WTC11 (cell line): ENCODE measurements around the gene VEZF1. TPM values are rescaled to one million over a fixed set of nuclear protein-coding genes. Genes with fewer than 3 reads are reported as not detected.

Experiments
- ATAC-seq: fragments of 200-7000 bp; cut with Tn5 transposase; 2 replicates; pipeline ENCODE4 v1.10.0; 2021; ENCODE audit warnings: mild to moderate bottlenecking, moderate library complexity
- CTCF ChIA-PET: fragments of 300-600 bp; sonication (Branson Sonifier 250); formaldehyde crosslinking; loops from one replicate; lab custom pipeline; 2021; ENCODE audit warnings: antibody characterized with exemption; lab: Charles Lee
- POLR2A ChIA-PET: fragments of 350-600 bp; sonication (Branson Sonifier 250); formaldehyde crosslinking; loops from one replicate; lab custom pipeline; 2021; ENCODE audit warnings: antibody characterized with exemption; lab: Charles Lee
- DNase-seq: peaks from one replicate; pipeline ENCODE4 v3.0.0; 2021; ENCODE audit warnings: low spot score
- H3K27ac Mint-ChIP-seq: 2 replicates; pipeline ENCODE4 v1.8.0; 2021; ENCODE audit warnings: mixed read lengths
- H3K27me3 Mint-ChIP-seq: 2 replicates; pipeline ENCODE4 v1.8.0; 2021; ENCODE audit warnings: low read depth, mild to moderate bottlenecking, moderate library complexity, mixed read lengths
- H3K36me3 Mint-ChIP-seq: 2 replicates; pipeline ENCODE4 v1.8.0; 2021; ENCODE audit warnings: mixed read lengths
- H3K4me1 Mint-ChIP-seq: 2 replicates; pipeline ENCODE4 v1.8.0; 2022; ENCODE audit warnings: mixed read lengths
- H3K4me3 Mint-ChIP-seq: 2 replicates; pipeline ENCODE4 v1.8.0; 2021; ENCODE audit warnings: mild to moderate bottlenecking, moderate library complexity, mixed read lengths
- H3K9me3 Mint-ChIP-seq: 2 replicates; pipeline ENCODE4 v1.8.0; 2021; ENCODE audit warnings: mixed read lengths
- GABPB1 ChIP-seq: sonication (generic); formaldehyde crosslinking; IDR thresholded peaks from 2 replicates; pipeline ENCODE4 v1.8.1; 2023; ENCODE audit warnings: mild to moderate bottlenecking, missing genetic modification reagents
- ZBTB21 ChIP-seq: sonication (generic); formaldehyde crosslinking; IDR thresholded peaks from 2 replicates; pipeline ENCODE4 v1.8.1; 2023; ENCODE audit warnings: mild to moderate bottlenecking, missing genetic modification reagents, borderline replicate concordance
- ZNF138 ChIP-seq: sonication (generic); formaldehyde crosslinking; conservative IDR thresholded peaks from 2 replicates; pipeline ENCODE4 v1.8.1; 2022; ENCODE audit warnings: mild to moderate bottlenecking, moderate library complexity, missing genetic modification reagents
- ZNF671 ChIP-seq: fragments of 250-450 bp; sonication (Bioruptor Pico); IDR thresholded peaks from 2 replicates; pipeline ENCODE4 v1.8.0; 2021; ENCODE audit warnings: mild to moderate bottlenecking
- total RNA-seq: library from RNA; stranded (reverse); gene quantifications from 3 replicates; pipeline ENCODE4 v1.2.3, GENCODE V29; 2021
- TF ChIP-seq, protein P1 (sequence below): sonication (generic); formaldehyde crosslinking; IDR thresholded peaks from 2 replicates; pipeline ENCODE4 v1.8.1; 2023; ENCODE audit warnings: mild to moderate bottlenecking, moderate library complexity, missing genetic modification reagents
- TF ChIP-seq, protein P2 (sequence below): sonication (generic); formaldehyde crosslinking; IDR thresholded peaks from 2 replicates; pipeline ENCODE4 v1.8.0; 2022; ENCODE audit warnings: missing genetic modification reagents
- TF ChIP-seq, protein P3 (sequence below): fragments of 250-450 bp; sonication (Bioruptor Pico); conservative IDR thresholded peaks from 2 replicates; pipeline ENCODE4 v1.9.0; 2021; ENCODE audit warnings: mild to moderate bottlenecking
- TF ChIP-seq, protein P4 (sequence below): fragments of 250-450 bp; sonication (Bioruptor Pico); IDR thresholded peaks from 2 replicates; pipeline ENCODE4 v1.9.0; 2021; ENCODE audit warnings: mild to moderate bottlenecking

Gene VEZF1
- total RNA-seq, 1 experiment from 2014 or later: 43.3 TPM

DNA sequence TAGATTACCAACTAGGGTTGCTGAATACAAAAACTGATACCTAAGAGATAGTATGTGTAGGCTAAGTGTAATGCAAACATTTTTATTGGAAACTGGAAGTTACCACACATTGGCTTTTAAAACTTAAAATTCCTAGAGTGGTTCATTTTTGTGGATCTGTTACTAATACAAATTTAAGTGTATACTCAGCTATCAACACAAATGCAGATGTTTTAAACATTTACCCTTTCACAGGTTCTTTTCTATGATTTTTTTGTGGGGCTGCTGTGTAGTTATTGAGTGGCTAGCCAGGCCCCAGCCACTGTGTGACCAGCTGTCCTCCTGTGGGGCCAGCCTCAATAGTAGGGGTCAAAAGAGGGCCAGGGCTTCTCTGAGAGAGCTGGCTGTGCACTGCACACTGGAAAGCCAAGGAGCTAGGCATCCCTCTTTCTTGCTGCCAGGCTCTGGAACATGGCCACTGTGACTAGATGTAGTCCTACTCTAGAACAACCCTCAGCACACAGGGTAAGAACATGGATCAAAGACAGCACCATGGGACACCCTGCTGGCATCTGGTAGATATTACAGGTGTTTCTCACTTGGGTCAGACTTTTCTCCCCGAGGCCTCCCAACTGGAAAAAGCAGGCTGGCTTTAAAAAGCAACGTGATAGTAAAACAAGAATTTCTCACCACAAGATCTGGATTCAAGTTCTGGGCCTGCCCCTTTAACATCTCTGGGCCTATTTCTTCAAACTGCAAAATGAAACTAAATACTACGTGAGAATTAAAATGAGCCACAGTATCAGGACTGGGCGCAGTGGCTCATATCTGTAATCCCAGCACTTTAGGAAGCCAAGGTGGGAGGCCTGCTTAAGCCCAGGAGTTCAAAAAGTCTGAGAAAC is 7.3 kb upstream of the VEZF1 start (continued):
- TF ChIP-seq, protein P1, sequence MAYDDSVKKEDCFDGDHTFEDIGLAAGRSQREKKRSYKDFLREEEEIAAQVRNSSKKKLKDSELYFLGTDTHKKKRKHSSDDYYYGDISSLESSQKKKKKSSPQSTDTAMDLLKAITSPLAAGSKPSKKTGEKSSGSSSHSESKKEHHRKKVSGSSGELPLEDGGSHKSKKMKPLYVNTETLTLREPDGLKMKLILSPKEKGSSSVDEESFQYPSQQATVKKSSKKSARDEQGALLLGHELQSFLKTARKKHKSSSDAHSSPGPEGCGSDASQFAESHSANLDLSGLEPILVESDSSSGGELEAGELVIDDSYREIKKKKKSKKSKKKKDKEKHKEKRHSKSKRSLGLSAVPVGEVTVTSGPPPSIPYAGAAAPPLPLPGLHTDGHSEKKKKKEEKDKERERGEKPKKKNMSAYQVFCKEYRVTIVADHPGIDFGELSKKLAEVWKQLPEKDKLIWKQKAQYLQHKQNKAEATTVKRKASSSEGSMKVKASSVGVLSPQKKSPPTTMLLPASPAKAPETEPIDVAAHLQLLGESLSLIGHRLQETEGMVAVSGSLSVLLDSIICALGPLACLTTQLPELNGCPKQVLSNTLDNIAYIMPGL (CRISPR knock-in tag): no peak
- TF ChIP-seq ZBTB21 (CRISPR knock-in tag): no peak
- TF ChIP-seq, protein P2, sequence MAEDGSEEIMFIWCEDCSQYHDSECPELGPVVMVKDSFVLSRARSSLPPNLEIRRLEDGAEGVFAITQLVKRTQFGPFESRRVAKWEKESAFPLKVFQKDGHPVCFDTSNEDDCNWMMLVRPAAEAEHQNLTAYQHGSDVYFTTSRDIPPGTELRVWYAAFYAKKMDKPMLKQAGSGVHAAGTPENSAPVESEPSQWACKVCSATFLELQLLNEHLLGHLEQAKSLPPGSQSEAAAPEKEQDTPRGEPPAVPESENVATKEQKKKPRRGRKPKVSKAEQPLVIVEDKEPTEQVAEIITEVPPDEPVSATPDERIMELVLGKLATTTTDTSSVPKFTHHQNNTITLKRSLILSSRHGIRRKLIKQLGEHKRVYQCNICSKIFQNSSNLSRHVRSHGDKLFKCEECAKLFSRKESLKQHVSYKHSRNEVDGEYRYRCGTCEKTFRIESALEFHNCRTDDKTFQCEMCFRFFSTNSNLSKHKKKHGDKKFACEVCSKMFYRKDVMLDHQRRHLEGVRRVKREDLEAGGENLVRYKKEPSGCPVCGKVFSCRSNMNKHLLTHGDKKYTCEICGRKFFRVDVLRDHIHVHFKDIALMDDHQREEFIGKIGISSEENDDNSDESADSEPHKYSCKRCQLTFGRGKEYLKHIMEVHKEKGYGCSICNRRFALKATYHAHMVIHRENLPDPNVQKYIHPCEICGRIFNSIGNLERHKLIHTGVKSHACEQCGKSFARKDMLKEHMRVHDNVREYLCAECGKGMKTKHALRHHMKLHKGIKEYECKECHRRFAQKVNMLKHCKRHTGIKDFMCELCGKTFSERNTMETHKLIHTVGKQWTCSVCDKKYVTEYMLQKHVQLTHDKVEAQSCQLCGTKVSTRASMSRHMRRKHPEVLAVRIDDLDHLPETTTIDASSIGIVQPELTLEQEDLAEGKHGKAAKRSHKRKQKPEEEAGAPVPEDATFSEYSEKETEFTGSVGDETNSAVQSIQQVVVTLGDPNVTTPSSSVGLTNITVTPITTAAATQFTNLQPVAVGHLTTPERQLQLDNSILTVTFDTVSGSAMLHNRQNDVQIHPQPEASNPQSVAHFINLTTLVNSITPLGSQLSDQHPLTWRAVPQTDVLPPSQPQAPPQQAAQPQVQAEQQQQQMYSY (CRISPR knock-in tag): no peak
- no peak for TF ChIP-seq ZNF138
- TF ChIP-seq, protein P3, sequence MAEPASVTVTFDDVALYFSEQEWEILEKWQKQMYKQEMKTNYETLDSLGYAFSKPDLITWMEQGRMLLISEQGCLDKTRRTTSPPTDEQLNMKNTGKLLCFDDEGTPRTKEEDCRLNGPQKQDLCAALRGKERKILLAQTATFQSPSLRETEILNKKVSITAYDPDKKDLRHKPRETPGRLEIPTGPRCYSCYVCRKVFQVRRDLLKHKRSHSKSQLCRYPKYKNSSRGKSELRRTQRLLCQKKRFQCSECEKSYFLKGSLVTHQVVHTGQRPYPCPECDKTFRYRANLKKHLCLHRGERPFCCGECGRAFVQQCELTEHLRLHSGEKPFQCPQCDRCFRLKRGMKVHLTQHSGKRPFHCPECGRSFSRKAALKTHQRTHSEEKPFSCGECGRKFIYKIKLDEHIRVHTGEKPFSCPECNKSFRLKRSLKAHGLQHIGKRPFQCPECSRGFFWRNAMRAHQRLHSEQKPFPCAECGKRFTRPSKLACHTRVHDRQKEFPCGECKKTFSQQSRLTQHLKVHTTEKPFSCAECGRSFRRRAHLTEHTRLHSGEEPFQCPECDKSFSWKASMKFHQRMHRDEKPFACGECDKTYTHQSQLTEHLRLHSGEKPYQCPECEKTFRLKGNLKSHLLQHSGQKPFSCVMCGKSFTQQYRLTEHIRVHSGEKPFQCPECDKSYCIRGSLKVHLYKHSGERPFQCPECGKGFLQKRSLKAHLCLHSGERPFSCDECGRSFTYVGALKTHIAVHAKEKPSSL (CRISPR knock-in tag): peak; percentile 76; the same call in 1 of the 2 replicates
- TF ChIP-seq, all 79 proteins: peak for 6

DNA sequence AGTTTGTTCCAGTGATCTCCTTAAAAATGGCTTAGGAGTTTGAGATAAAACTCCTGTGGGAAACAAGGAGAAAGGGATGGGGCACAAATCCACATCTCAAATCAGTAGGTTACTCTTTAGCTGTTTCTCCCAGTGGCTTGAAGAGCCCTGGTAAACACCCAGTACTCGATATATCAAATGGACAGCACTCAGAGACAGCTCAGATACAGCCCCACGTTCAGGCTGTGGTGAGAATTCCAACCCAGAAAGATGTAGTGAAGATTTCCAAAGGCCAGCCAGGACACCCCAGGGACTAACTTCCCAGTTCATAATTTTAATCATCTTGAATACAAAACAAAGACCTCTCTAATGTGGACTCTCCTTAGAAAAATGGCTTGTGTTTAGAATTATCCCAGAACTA is 6.4 kb upstream of the VEZF1 start:
- H3K4me1 Mint-ChIP-seq: peaks cover 57% of the 10 kb centered on the region
- peaks cover 16% of the 10 kb centered on the region for H3K36me3 Mint-ChIP-seq
- DNase-seq (no peak), ATAC-seq (no peak)
- TF ChIP-seq ZNF671 (CRISPR knock-in tag) (peak; percentile 21; the same call in 1 of the 2 replicates), GABPB1 (CRISPR knock-in tag) (no peak)
- TF ChIP-seq, protein P4, sequence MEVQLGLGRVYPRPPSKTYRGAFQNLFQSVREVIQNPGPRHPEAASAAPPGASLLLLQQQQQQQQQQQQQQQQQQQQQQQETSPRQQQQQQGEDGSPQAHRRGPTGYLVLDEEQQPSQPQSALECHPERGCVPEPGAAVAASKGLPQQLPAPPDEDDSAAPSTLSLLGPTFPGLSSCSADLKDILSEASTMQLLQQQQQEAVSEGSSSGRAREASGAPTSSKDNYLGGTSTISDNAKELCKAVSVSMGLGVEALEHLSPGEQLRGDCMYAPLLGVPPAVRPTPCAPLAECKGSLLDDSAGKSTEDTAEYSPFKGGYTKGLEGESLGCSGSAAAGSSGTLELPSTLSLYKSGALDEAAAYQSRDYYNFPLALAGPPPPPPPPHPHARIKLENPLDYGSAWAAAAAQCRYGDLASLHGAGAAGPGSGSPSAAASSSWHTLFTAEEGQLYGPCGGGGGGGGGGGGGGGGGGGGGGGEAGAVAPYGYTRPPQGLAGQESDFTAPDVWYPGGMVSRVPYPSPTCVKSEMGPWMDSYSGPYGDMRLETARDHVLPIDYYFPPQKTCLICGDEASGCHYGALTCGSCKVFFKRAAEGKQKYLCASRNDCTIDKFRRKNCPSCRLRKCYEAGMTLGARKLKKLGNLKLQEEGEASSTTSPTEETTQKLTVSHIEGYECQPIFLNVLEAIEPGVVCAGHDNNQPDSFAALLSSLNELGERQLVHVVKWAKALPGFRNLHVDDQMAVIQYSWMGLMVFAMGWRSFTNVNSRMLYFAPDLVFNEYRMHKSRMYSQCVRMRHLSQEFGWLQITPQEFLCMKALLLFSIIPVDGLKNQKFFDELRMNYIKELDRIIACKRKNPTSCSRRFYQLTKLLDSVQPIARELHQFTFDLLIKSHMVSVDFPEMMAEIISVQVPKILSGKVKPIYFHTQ (CRISPR knock-in tag): 0 out of 2 replicates have a peak, but pooled peaks have one; percentile 62
- no peak overlapping the region for H3K4me3 Mint-ChIP-seq
- H3K27me3 Mint-ChIP-seq: no peaks in the 10 kb centered on the region
- ChIA-PET CTCF (interaction anchor here (0.7 to 11.1 kb wide), 10 partner anchors 8 to 161 kb away, joined by 3 to 207 read pairs (median 4); no protein-coding TSS in a partner anchor), POLR2A (interaction anchor here (0.9 to 1.0 kb wide), 2 partner anchors 89 to 136 kb away, joined by 3 read pairs; no protein-coding TSS in a partner anchor)
- H3K9me3 Mint-ChIP-seq: no peaks in the 10 kb centered on the region
- no peak overlapping the region for H3K27ac Mint-ChIP-seq
